Stimulated activated CD8-positive, alpha-beta memory T cell treated with anti-CD3 and anti-CD28 coated beads, Interleukin-15, amount 100 ng/mL, for 48 hours (primary cell): ENCODE measurements around the gene CXCL11.
"Not testable (repeated sequence)": the region's sequence is repeated elsewhere in the genome, so short reads cannot be mapped to it uniquely, and the experiment has no call there.

Experiments
- DNase-seq, 2 donors: peaks; one replicate each; pipeline ENCODE4 v3.0.0-alpha.2; 2020; ENCODE audit warnings: low read depth in 2 of 2

The CXCL11 gene

DNA sequence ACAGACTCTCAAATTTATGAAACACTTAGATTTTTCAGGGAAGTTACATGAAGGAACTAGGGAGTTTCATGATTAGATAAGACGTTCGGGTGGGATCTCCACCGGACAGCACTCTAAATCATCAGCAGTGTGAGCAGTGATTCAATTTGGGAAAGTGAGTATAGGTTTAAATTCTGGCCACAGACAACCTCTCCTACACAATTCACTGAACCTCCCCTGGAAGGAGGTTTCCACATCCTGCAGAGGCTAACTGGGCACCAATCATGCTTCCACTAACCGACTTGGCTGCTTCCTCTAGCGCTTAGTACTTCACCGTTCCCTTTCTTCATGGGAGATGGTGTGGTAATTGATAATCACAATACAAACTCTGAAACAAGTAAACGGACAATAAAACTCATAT, 34.2 kb downstream of the CXCL11 start:
- no peak for DNase-seq

DNA sequence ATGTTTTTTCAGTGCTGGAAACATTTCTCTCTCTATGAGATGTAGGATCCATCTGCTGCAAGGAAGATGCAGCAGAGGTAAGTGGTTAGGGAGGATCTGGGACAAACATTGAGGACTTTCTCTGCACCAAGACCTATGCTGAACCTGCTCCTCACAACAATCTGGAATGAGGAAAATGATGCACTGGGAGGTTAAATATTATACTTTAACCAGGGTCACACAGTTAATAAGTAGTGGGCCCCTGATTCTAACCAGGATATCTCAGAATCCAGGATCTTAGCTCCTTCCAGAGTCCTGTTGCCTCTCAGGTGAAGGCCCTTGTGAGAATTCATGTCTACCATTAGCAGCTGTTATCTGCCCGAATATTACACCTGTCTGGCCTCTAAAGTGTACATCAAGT, 35.6 kb downstream of the CXCL11 start:
- DNase-seq = no peak

DNA sequence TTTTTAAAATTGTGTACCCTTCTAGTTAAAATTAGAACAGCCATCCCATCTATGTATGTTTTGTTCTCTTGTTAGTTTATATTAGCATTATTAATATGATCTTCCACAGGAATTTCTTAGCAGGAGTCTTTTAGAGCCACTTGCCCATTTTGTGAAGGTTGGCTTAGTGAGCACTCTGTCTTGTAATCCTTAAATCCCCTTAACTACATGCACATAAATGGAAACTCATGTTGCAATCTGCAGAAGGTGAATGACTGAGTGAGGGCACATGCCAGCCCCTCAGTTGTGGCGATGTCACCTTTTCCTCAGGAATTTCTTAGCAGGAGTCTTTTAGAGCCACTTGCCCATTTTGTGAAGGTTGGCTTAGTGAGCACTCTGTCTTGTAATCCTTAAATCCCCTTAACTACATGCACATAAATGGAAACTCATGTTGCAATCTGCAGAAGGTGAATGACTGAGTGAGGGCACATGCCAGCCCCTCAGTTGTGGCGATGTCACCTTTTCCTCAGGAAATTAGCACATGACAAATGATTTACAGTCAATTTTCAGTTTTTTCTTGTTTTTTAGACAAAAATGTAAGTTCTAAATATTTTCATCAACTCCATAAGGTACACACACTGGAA, 37.2 kb downstream of the CXCL11 start:
- DNase-seq = not testable (repeated sequence)

DNA sequence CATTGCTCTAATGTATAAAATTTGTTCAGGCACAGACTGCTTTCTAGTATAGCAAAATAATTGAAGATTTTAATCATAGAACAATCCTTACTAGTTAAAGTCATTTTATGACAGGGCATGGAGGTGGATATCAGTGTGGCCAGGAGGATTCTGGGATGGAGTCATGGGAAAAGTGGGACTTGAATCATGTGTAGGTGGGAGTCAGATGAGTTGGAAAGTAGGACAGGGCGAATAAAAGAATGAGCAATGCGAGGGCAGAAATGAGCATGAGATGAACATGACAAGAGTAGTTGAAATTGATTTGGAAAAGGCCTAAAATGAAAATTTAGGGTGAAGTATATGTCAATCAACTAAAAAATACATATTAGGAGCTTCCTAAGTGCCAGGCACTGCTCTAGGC, 37.9 kb downstream of the CXCL11 start:
- DNase-seq = no peak

DNA sequence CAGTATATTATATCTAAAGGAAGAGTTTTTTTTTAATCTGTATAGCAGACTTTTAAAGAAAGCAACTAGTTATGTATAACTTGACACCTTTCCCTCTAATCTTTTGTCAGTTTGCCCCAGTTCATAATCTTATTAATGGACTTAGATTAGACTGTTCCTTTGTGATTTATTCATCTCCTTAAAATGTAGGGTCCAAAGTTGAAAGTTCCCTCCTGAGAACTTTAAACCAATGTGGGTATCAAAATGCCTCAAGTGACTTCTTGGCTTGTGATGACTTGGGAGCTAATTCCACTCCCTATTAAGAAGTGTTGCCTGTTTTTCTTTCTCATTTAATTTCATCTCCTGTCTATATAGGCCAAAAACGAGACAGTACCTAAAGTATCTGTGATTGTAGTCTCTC, 38.8 kb downstream of the CXCL11 start:
- DNase-seq = no peak

DNA sequence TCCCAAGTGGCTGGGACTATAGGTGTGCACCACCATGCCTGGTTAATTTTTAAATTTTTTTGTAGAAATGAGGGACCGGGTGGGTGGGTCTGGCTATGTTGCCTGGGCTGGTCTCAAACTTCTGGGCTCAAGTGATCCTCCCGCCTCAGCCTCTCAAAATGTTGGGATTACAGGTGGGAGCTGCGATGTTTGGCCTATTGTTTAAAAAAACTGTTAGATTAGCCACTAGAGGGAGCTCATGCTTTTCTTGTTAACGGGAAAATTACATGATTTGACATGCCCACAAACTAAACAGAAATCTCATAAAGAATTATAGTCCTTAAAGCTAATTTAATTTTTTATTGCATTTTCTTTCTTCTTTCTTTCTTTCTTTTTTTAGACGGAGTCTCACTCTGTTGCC, 40.1 kb downstream of the CXCL11 start:
- no peak for DNase-seq

DNA sequence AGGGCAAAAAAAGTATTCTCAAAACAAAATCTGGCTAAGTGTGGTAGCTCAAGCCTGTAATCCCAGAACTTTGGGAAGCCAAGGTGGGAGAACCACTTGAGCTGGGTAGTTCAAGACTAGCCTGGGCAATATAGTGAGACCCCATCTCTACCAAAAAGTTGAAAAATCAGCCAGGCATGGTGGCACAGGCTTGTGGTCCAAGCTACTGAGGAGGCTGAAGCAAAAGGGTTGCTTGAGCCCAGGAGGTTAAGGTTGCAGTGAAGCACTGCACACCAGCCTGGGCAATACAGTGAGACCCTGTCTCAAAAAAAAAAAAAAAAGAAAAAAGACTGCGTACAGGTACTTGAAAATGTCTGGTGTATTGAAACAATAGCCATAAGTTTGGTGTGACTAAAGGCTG, 43.4 kb downstream of the CXCL11 start:
- DNase-seq = no peak

DNA sequence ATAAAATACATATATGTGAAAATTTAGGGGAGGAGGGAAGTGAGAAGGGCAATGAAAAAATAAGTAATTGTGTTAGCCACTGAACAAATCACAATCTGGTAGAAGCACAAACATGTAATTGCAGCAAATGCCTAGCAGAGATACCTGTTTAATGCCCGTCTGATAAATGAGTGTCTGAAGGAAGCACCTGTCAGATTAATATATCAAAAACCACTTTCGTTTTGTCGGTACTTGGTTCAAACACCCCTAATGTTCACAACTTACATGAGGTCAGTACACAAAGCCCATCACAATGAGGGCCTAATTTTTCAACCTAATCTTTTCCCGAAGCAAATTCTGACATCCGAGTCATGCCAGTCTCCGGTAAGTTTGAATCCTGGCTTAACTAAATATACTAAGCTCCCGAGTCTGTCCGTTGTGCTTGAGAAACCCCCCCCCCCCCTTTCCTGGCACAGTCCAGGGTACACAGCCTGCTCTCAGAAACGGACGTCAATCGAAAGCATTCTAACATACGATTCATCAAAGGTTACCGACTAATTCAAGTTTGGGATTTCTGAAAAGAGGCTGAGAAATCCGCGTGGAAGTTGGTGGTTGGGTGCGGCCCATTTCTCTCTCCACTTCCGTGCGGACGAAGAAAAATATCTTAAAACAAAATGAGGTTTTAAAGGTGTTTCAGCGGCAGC, 45.9 kb downstream of the CXCL11 start:
- DNase-seq = no peak

DNA sequence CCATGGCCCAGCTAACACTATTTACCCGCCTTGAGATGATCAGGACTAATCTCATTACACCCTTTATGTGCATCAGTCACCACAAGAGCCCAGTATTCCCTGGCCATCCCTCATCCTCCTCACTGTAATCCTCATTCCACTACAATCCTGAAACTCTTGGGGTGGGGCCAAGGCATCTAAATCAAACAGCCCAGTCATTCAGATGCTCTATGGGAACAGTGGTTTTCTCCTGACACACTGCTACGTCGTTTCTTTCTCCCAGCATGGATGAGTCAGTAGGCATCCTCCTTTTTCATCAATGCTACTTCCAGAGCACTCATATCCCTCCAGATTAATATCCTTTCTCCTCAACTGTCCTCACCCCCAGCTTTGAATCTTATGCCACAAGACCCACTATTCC, 50.8 kb downstream of the CXCL11 start:
- no peak for DNase-seq
